ENCODE measurements around the gene STIMATE. TPM values are rescaled to one million over a fixed set of nuclear protein-coding genes. Genes with fewer than 3 reads are reported as not detected.

STIMATE gene
- total and polyA plus RNA-seq, 2 experiments from 2014 or later: 7.3 to 17.4 TPM

DNA sequence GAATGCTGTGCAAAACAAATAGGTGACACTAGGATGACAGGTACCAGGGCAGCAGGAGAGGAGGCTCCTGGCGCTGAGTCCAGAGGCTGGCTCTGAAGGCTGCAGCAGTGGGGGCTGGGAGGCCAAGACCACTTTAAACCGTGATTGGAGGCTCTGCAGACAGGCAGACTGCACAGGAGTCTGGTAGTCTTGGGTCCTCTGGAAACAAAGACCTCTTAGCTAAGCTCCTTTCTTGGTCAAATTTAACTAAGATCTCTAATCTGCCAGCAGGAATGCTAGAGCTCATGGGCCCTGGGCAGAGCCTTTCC is 58.1 kb downstream of the STIMATE start:
- TF ChIP-seq, protein P1, sequence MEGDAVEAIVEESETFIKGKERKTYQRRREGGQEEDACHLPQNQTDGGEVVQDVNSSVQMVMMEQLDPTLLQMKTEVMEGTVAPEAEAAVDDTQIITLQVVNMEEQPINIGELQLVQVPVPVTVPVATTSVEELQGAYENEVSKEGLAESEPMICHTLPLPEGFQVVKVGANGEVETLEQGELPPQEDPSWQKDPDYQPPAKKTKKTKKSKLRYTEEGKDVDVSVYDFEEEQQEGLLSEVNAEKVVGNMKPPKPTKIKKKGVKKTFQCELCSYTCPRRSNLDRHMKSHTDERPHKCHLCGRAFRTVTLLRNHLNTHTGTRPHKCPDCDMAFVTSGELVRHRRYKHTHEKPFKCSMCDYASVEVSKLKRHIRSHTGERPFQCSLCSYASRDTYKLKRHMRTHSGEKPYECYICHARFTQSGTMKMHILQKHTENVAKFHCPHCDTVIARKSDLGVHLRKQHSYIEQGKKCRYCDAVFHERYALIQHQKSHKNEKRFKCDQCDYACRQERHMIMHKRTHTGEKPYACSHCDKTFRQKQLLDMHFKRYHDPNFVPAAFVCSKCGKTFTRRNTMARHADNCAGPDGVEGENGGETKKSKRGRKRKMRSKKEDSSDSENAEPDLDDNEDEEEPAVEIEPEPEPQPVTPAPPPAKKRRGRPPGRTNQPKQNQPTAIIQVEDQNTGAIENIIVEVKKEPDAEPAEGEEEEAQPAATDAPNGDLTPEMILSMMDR (IDR thresholded peaks at IDR 0.05; ENCODE audit: low read depth, low read length): no peak
- no peak for DNase-seq (ENCODE audit: low read depth in 1 of 2, low spot score in 1 of 2)
- H3K36me3 ChIP-seq: no peaks in the 10 kb centered on the region
- H3K9me3 ChIP-seq (ENCODE audit: low read depth): no peaks in the 10 kb centered on the region
- H3K4me1 ChIP-seq (ENCODE audit: low read depth): no peaks in the 10 kb centered on the region
- no peak overlapping the region for H3K4me3 ChIP-seq
- no peak overlapping the region for H3K27ac ChIP-seq
- no peaks in the 10 kb centered on the region for H3K27me3 ChIP-seq

DNA sequence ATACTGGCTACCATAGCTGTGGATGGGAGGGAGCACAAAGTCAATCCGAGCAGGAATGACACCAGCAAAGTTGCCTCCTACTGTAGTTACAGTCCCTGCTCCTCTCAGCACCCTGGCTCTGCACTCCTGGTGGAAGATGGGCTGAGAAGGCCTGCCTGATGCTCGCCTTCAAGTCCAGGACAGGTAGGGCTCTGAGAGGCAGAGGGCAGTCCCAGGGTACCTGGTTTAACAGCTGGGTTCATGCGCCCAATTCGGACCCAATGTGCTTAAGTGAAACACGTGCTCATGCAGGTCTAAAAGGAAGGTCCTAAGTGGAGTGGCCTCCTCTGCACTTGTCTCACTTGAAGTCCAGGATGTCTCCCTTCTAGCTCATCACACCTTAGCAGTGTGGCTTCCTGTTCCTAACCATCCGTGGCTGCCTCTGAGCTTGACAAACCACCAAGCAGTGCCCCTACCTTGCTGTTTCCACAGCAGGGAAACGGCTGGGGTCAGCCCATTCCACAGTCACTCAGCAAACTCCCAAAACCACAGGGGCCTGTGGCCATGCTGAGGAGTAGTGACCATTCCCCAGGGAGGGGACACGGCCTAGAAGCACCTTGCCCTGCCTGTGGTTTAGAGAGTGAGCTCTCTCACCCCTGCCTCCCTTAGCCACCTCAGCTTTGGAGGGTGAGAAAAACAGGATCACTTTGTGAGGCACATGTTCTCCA is 58.6 kb downstream of the STIMATE start:
- Histone ChIP-seq H3K27me3 (no peaks in the 10 kb centered on the region), H3K9me3 (ENCODE audit: low read depth) (no peaks in the 10 kb centered on the region), H3K4me1 (ENCODE audit: low read depth) (no peaks in the 10 kb centered on the region), H3K4me3 (no peak overlapping the region), H3K27ac (no peak overlapping the region), H3K36me3 (no peaks in the 10 kb centered on the region)
- no peak for DNase-seq (ENCODE audit: low read depth in 1 of 2, low spot score in 1 of 2)
- TF ChIP-seq, protein P1 (IDR thresholded peaks at IDR 0.05; ENCODE audit: low read depth, low read length): no peak

DNA sequence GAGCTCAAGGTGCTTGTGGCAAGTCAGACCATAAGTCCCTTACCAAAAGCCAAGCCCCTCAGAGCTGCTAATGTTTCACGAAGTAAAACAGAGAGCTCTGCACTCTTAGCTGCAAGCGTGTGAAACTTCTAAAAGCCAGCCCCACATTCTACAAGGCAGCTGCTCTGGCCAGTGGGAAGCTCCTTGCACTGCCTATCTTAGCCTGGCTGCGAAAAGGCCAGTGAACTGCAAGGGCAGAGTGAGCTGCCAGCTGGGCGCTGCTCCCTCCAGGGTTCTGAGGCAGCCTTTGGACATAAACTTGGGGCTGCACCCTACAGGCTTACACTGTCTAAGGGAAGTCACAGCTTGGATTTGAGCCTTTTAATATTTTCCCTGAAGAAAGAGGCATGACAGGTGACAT is 60.4 kb downstream of the STIMATE start:
- Histone ChIP-seq H3K4me3 (no peak overlapping the region), H3K36me3 (no peaks in the 10 kb centered on the region), H3K9me3 (ENCODE audit: low read depth) (no peaks in the 10 kb centered on the region), H3K27ac (no peak overlapping the region), H3K27me3 (no peaks in the 10 kb centered on the region), H3K4me1 (ENCODE audit: low read depth) (no peaks in the 10 kb centered on the region)
- TF ChIP-seq, protein P1 (IDR thresholded peaks at IDR 0.05; ENCODE audit: low read depth, low read length): no peak
- DNase-seq (ENCODE audit: low read depth in 1 of 2, low spot score in 1 of 2): no peak

DNA sequence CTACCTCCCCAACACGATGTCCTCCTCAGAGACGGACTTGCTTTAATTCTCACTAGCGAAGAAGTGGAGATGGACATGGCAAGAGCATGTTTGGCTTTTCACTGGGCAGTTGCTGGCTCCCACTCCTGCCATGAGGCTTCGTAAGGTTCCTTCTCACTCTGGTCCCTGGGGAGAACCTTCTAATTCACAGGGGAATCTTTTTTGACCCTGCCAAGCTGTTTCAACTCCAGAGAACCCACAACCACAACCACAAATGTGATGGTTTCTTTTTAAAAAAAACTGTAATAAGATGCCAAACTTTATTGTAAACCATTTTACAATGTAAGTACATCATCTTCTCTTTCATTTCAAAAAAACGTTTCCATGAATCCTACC is 60.9 kb downstream of the STIMATE start:
- Histone ChIP-seq H3K27ac (no peak overlapping the region), H3K36me3 (no peaks in the 10 kb centered on the region)

DNA sequence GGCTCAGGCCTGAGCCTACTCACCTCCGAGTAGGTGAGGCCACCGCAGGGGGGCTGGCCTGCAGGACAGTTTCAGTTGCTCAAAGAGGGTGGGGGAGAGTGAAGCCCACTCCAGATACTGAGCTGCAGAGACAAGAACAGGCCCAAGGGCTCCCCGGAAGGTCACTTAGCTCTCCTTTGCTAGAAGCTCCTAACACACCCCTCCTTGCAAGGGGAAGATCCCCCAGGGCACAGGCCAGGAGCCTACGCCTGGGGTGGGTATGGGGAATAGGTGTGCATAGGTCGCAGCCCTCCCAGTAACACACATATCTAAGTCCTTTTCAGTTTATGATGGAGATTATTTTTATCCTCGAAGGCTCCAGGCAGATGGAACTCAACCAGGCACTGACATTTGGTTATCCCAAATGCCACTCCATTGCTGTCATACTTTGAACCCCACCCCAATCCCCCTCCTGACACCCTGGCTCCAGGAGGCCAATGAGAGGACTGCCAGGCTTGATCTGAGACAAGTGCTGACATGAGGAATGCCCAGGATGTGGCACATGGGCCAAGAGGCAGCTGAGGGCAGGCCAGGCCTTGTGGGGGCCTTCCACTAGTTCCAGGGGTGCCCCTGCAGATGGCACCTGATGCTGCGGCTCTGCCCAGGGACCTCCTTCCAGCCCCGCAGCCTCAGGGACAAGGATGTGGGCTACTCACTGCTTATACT is 61.4 kb downstream of the STIMATE start:
- no peaks in the 10 kb centered on the region for H3K27me3 ChIP-seq
- H3K27ac ChIP-seq: no peak overlapping the region
- H3K36me3 ChIP-seq: no peaks in the 10 kb centered on the region
- H3K4me3 ChIP-seq: no peak overlapping the region
- TF ChIP-seq, protein P1 (IDR thresholded peaks at IDR 0.05; ENCODE audit: low read depth, low read length): no peak
- no peaks in the 10 kb centered on the region for H3K9me3 ChIP-seq (ENCODE audit: low read depth)
- DNase-seq (ENCODE audit: low read depth in 1 of 2, low spot score in 1 of 2): no peak
- H3K4me1 ChIP-seq (ENCODE audit: low read depth): no peaks in the 10 kb centered on the region

More for the DNA sequence above, 60.9 kb downstream of the STIMATE start:
- TF ChIP-seq, protein P1 (IDR thresholded peaks at IDR 0.05; ENCODE audit: low read depth, low read length): no peak
- Histone ChIP-seq H3K4me3 (no peak overlapping the region), H3K27me3 (no peaks in the 10 kb centered on the region), H3K9me3 (ENCODE audit: low read depth) (no peaks in the 10 kb centered on the region), H3K4me1 (ENCODE audit: low read depth) (no peaks in the 10 kb centered on the region)
- DNase-seq (ENCODE audit: low read depth in 1 of 2, low spot score in 1 of 2): no peak

Data from cardiac muscle cell (in vitro differentiated cells and primary cell).